Natural killer cell (primary cell): ENCODE results near the gene NUDT16L1. TPM values are rescaled to one million over a fixed set of nuclear protein-coding genes. Genes with fewer than 3 reads are reported as not detected.

Experiments
- ATAC-seq, 3 donors: fragments of 150-1000 bp in 2 of 3; fragments of 200-7000 bp in 1 of 3; cut with Tn5 transposase; 1 replicate in 1 of 3; 2 replicates in 2 of 3; pipeline ENCODE4 v1.10.0; 2021; ENCODE audit warnings: mild to moderate bottlenecking in 2 of 3, moderate library complexity in 2 of 3
- DNase-seq, 2 donors: peaks; one replicate each; pipeline versions ENCODE4 v3.0.0 to v3.0.0-alpha.2; 2013 to 2021; ENCODE audit warnings: mixed read lengths in 1 of 2
- H3K27ac ChIP-seq: one replicate; pipeline ENCODE4 v1.5.1; 2013; ENCODE audit warnings: mild to moderate bottlenecking, low read length
- H3K27me3 ChIP-seq: one replicate; pipeline ENCODE4 v1.6.1; 2013; ENCODE audit warnings: low read length; ENCODE audit not compliant: control insufficient read depth, insufficient read depth
- H3K36me3 ChIP-seq: one replicate; pipeline ENCODE4 v1.6.1; 2013; ENCODE audit warnings: low read length; ENCODE audit not compliant: control insufficient read depth, insufficient read depth
- H3K4me1 ChIP-seq: one replicate; pipeline ENCODE4 v1.6.1; 2013; ENCODE audit warnings: low read length; ENCODE audit not compliant: control insufficient read depth, insufficient read depth
- H3K4me3 ChIP-seq: one replicate; pipeline ENCODE4 v1.5.1; 2013; ENCODE audit warnings: low read length
- H3K9me3 ChIP-seq: one replicate; pipeline ENCODE4 v1.6.1; 2013; ENCODE audit warnings: low read length; ENCODE audit not compliant: control insufficient read depth, insufficient read depth
- H3K27ac Mint-ChIP-seq, 2 donors: one replicate each; pipeline ENCODE4 v1.8.0; 2022; ENCODE audit warnings: mild to moderate bottlenecking in 2 of 2, mixed read lengths in 2 of 2, moderate library complexity in 1 of 2
- H3K27me3 Mint-ChIP-seq, 2 donors: one replicate each; pipeline ENCODE4 v1.8.0; 2022; ENCODE audit warnings: low read depth in 2 of 2, mixed read lengths in 2 of 2
- H3K36me3 Mint-ChIP-seq: one replicate; pipeline ENCODE4 v1.8.0; 2022; ENCODE audit warnings: mixed read lengths
- H3K4me1 Mint-ChIP-seq, 2 donors: one replicate each; pipeline ENCODE4 v1.8.0; 2022; ENCODE audit warnings: mixed read lengths in 2 of 2
- H3K4me3 Mint-ChIP-seq: one replicate; pipeline ENCODE4 v1.8.0; 2022; ENCODE audit warnings: mild to moderate bottlenecking, moderate library complexity, mixed read lengths
- H3K9me3 Mint-ChIP-seq, 2 donors: one replicate each; pipeline ENCODE4 v1.8.0; 2022; ENCODE audit warnings: mixed read lengths in 2 of 2
- WGBS: methylation state at CpG from one replicate; pipeline ENCODE4 v1.1.7; 2013; ENCODE audit warnings: missing lambda C conversion rate; ENCODE audit not compliant: insufficient coverage; 5-methylcytosine and 5-hydroxymethylcytosine counted together
- intact Hi-C: fragments of 100-400 bp; cut with micrococcal nuclease; formaldehyde crosslinking; loops from one replicate; pipeline ENCODE4 v1.14.2; 2022
- total RNA-seq, 4 donors: library from RNA; stranded (reverse); fragments of 120-200 nt in 1 of 4; gene quantifications; one replicate each; pipeline versions ENCODE4 v1.2.3 to v1.2.4, GENCODE V29; 2013 to 2022
- TF ChIP-seq, protein P1 (sequence below): fragments of 200-600 bp; IDR thresholded peaks from one replicate; pipeline ENCODE4 v1.8.0; 2022; ENCODE audit warnings: antibody characterized with exemption

The NUDT16L1 gene
- total RNA-seq, 3 donors from 2014 or later (not counting 1 experiment from before 2014, with no cell fraction given), result 30.8 to 39.1 (median 35.0) TPM

DNA sequence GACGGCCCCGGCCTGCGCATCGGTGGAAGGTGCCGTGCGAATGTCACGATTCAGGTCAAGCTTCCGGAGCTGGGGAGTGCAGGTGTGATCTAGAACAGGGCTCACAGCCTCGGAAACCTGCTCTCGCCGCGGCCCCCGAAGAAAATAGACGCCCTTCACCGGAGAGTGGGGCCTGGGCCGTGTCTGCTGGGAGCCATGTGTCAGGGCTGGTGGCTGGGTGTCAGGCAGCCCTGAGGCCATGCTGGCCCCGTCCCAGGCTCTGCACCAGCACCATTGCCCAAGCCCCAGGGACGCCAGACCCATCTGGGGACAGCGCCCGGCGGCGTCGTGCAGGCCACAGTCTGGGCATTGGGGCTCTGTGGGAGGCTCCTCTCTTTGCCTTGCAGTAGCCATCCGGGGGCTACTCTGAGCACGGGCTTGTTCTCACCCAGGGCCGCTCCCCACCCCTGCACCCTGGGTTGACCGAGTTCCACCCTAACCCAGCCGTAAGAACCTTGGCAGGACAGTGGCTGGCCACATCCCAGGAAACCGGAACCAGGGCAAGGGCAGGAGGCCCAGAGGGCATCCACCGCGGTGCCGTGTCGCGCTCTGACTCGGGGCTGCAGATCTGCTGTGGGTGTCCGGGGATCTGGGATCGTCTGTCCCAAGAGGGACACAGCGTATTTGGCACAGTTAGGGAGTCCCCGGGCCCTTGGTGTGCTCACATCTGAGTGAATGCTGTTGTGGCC, 5.3 kb upstream of the NUDT16L1 start:
- Histone ChIP-seq H3K27me3 (no peaks in the 10 kb centered on the region), H3K4me1 (peaks cover 10% of the 10 kb centered on the region), H3K36me3 (peaks cover 26% of the 10 kb centered on the region), H3K4me3 (no peak overlapping the region), H3K9me3 (no peaks in the 10 kb centered on the region), H3K27ac (no peak overlapping the region)
- Mint-ChIP-seq H3K27ac (no peak overlapping the region), H3K27me3 (no peaks in the 10 kb centered on the region), H3K4me3 (no peak overlapping the region), H3K36me3 (no peaks in the 10 kb centered on the region), H3K9me3 (no peaks in the 10 kb centered on the region), H3K4me1 (peaks cover 0 to 5% of the 10 kb centered on the region in 2 donors)
- ATAC-seq (no peak), DNase-seq (no peak)
- TF ChIP-seq, protein P1, sequence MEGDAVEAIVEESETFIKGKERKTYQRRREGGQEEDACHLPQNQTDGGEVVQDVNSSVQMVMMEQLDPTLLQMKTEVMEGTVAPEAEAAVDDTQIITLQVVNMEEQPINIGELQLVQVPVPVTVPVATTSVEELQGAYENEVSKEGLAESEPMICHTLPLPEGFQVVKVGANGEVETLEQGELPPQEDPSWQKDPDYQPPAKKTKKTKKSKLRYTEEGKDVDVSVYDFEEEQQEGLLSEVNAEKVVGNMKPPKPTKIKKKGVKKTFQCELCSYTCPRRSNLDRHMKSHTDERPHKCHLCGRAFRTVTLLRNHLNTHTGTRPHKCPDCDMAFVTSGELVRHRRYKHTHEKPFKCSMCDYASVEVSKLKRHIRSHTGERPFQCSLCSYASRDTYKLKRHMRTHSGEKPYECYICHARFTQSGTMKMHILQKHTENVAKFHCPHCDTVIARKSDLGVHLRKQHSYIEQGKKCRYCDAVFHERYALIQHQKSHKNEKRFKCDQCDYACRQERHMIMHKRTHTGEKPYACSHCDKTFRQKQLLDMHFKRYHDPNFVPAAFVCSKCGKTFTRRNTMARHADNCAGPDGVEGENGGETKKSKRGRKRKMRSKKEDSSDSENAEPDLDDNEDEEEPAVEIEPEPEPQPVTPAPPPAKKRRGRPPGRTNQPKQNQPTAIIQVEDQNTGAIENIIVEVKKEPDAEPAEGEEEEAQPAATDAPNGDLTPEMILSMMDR, result no peak
- whole genome bisulfite sequencing, result 94% methylated on average over 39 of the region's 39 CpGs
- intact Hi-C loops, result no loop called here

DNA sequence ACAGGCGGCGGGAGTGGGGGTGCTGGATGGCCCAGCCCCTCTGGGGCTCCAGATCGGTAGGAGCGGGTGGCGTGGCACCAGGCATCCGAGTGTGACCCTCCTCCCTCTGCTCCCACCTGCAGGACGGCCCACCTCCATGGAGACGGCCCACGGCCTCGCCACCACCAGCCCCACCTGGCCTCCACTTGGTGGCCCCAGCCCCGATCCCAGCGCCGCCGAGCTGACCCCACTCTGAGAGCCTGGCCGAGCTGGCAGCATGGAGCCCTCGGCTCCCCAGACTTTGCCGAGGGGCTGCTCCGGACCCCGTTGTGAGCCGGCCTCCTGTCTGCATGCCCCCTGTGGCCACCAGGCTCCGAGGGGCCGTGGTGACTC, 4.7 kb upstream of the NUDT16L1 start:
- peaks cover 20% of the 10 kb centered on the region for H3K36me3 ChIP-seq
- no peak for ATAC-seq
- Mint-ChIP-seq H3K9me3 (no peaks in the 10 kb centered on the region), H3K27me3 (no peaks in the 10 kb centered on the region), H3K4me1 (peaks cover 0 to 5% of the 10 kb centered on the region in 2 donors), H3K27ac (no peak overlapping the region), H3K36me3 (no peaks in the 10 kb centered on the region), H3K4me3 (no peak overlapping the region)
- H3K4me3 ChIP-seq, result no peak overlapping the region
- intact Hi-C loops, result no loop called here
- no peak for DNase-seq
- H3K9me3 ChIP-seq, result no peaks in the 10 kb centered on the region
- 97% methylated on average over 22 of the region's 22 CpGs for WGBS
- peaks cover 10% of the 10 kb centered on the region for H3K4me1 ChIP-seq
- H3K27ac ChIP-seq, result no peak overlapping the region
- TF ChIP-seq, protein P1, result no peak
- no peaks in the 10 kb centered on the region for H3K27me3 ChIP-seq

DNA sequence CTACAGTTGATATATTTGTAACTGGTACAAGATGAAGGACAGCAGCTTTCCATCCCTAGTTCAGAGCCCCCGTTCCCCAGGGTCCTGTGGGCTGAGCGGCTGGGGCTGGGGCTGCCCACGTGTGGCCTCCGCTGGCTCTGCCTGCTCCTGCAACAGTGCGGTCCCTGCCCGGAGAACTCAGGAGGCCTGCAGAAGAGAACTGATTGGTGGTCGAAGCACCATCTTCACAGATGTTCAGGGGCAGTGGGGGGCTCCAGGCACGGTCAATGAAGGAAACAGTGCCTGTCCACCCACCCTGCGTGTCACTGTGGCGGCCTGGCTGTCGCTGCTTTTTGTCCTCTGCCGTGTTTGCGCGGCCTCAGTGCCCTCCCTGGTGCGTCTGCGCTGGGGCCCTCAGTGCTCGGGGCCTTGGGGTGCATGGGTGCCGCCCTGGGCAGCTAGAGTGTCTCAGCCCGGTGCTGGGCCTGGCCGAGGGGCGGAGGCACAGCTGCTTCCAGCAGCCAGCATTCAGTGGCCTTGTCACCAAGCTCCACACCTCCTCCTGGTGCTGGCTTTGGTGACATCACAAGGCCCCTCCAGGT, 4.2 kb upstream of the NUDT16L1 start:
- no peaks in the 10 kb centered on the region for H3K27me3 ChIP-seq

More for the DNA sequence above, 4.2 kb upstream of the NUDT16L1 start:
- H3K4me1 ChIP-seq, result peaks cover 10% of the 10 kb centered on the region
- no peaks in the 10 kb centered on the region for H3K9me3 ChIP-seq
- Mint-ChIP-seq H3K27me3 (no peaks in the 10 kb centered on the region), H3K36me3 (no peaks in the 10 kb centered on the region), H3K4me3 (no peak overlapping the region), H3K27ac (no peak overlapping the region), H3K4me1 (peaks cover 0 to 5% of the 10 kb centered on the region in 2 donors), H3K9me3 (no peaks in the 10 kb centered on the region)
- H3K4me3 ChIP-seq, result no peak overlapping the region
- no peak for ATAC-seq
- WGBS, result 93% methylated on average over 21 of the region's 21 CpGs
- H3K36me3 ChIP-seq, result peaks cover 15% of the 10 kb centered on the region
- no peak overlapping the region for H3K27ac ChIP-seq
- no peak for DNase-seq
- TF ChIP-seq, protein P1, result no peak
- intact Hi-C loops, result no loop called here
